HepG2 (cell line): ENCODE data around the gene CPEB3. TPM values are rescaled to one million over a fixed set of nuclear protein-coding genes. Genes with fewer than 3 reads are reported as not detected.

ENCODE experiments used
- EZH2 ChIP-seq: conservative IDR thresholded peaks from 2 replicates; pipeline ENCODE4 v1.6.1; 2012; ENCODE audit warnings: mild to moderate bottlenecking, low read depth, low read length, moderate library complexity
- GPBP1L1 ChIP-seq: sonication (generic); formaldehyde crosslinking; IDR thresholded peaks from 2 replicates; pipeline ENCODE4 v1.5.0; 2020; ENCODE audit warnings: mild to moderate bottlenecking, missing genetic modification reagents
- HMGXB3 ChIP-seq: sonication (generic); formaldehyde crosslinking; IDR thresholded peaks from 2 replicates; pipeline ENCODE4 v1.4.0; 2020; ENCODE audit warnings: missing genetic modification reagents, borderline replicate concordance
- JDP2 ChIP-seq: sonication (generic); formaldehyde crosslinking; IDR thresholded peaks from 2 replicates; pipeline ENCODE4 v1.8.1; 2022; ENCODE audit warnings: missing genetic modification reagents, borderline replicate concordance
- KAT8 ChIP-seq: IDR thresholded peaks from 2 replicates; pipeline ENCODE4 v1.6.1; 2016; ENCODE audit warnings: missing genetic modification reagents, missing compliant biosample characterization
- NRL ChIP-seq: sonication (generic); formaldehyde crosslinking; IDR thresholded peaks from 2 replicates; pipeline ENCODE4 v1.5.0; 2020; ENCODE audit warnings: missing genetic modification reagents, mild to moderate bottlenecking, moderate library complexity, borderline replicate concordance
- SMAD3 ChIP-seq: sonication (generic); formaldehyde crosslinking; IDR thresholded peaks from 2 replicates; pipeline ENCODE4 v1.4.0; 2020; ENCODE audit warnings: missing genetic modification reagents
- SMC3 ChIP-seq: IDR thresholded peaks from 2 replicates; pipeline ENCODE4 v1.6.1; 2011; ENCODE audit warnings: low read length, improper control_type of control experiment
- SP140L ChIP-seq: sonication (generic); formaldehyde crosslinking; IDR thresholded peaks from 2 replicates; pipeline ENCODE4 v1.4.0; 2020; ENCODE audit warnings: missing genetic modification reagents, borderline replicate concordance
- TBX2 ChIP-seq: sonication (generic); formaldehyde crosslinking; IDR thresholded peaks from 2 replicates; pipeline ENCODE4 v1.5.0; 2020; ENCODE audit warnings: missing genetic modification reagents, mild to moderate bottlenecking, borderline replicate concordance
- TEAD3 ChIP-seq: optimal IDR thresholded peaks from 2 replicates; pipeline ENCODE3; 2016; ENCODE audit warnings: borderline replicate concordance
- ZBED4 ChIP-seq: sonication (generic); formaldehyde crosslinking; IDR thresholded peaks from 2 replicates; pipeline ENCODE4 v1.4.0; 2020; ENCODE audit warnings: missing genetic modification reagents, borderline replicate concordance
- ZFP36L2 ChIP-seq: sonication (generic); formaldehyde crosslinking; IDR thresholded peaks from 2 replicates; pipeline ENCODE4 v1.4.0; 2020; ENCODE audit warnings: missing genetic modification reagents
- ZNF263 ChIP-seq: sonication (generic); formaldehyde crosslinking; IDR thresholded peaks from 2 replicates; pipeline ENCODE4 v1.4.0; 2020; ENCODE audit warnings: missing genetic modification reagents
- ZNF512 ChIP-seq: sonication (generic); formaldehyde crosslinking; IDR thresholded peaks from 2 replicates; pipeline ENCODE4 v1.4.0; 2020; ENCODE audit warnings: mild to moderate bottlenecking, missing genetic modification reagents
- ZNF772 ChIP-seq: sonication (generic); formaldehyde crosslinking; IDR thresholded peaks from 2 replicates; pipeline ENCODE4 v1.5.0; 2020; ENCODE audit warnings: mild to moderate bottlenecking, missing genetic modification reagents
- polyA plus RNA-seq, 8 experiments: library from polyadenylated mRNA; depleted of rRNA in 3 of 8; stranded (reverse) in 7 of 8; unstranded in 1 of 8; fragments of >200 nt; fragmentation: Illumina TruSeq in 4 of 8; extraction: Trizol in 4 of 8; gene quantifications; 2 replicates each; pipeline versions ENCODE4 v1.2.1 to v1.2.3, GENCODE V29; 2011 to 2016; ENCODE audit warnings: low read depth in 4 of 8, missing spikeins in 1 of 8, mixed read lengths in 1 of 8; ENCODE audit not compliant: insufficient read depth in 1 of 8
- total RNA-seq, 5 experiments: library from RNA; depleted of rRNA; stranded (reverse); fragments of >200 nt; fragmentation: Illumina TruSeq; extraction: Trizol; gene quantifications; 2 replicates each; pipeline ENCODE4 v1.2.3, GENCODE V29; 2016; ENCODE audit warnings: low read depth in 1 of 5

Gene CPEB3
- total and polyA plus RNA-seq, 2 of the 13 experiments (the other 11 are each of a cell fraction or from before 2014, with no cell fraction given) = 0.66 to 0.70 TPM

GRCh38 chr10:92122941-92123450 lies 167.9 kb downstream of the CPEB3 start (continued):
- peak; percentile 18; the same call in 1 of the 2 replicates for TF ChIP-seq ZBED4 (CRISPR knock-in tag)
- no peak for TF ChIP-seq EZH2
- no peak for TF ChIP-seq ZNF772
- TF ChIP-seq NRL = no peak
- TF ChIP-seq SMAD3 (CRISPR knock-in tag) = 0 out of 2 replicates have a peak, but pooled peaks have one; percentile 42
- TF ChIP-seq TBX2 (CRISPR knock-in tag) = peak; percentile 48
- TF ChIP-seq SP140L = no peak
- TF ChIP-seq SMC3 = no peak
- TF ChIP-seq ZNF263 = no peak
- TF ChIP-seq ZNF512 (CRISPR knock-in tag) = no peak
- TF ChIP-seq TEAD3 = peak; percentile 76
- TF ChIP-seq HMGXB3 = peak; percentile 64; the same call in 1 of the 2 replicates
- no peak for TF ChIP-seq GPBP1L1 (CRISPR knock-in tag)
- no peak for TF ChIP-seq ZFP36L2 (CRISPR knock-in tag)
- no peak for TF ChIP-seq JDP2 (CRISPR knock-in tag)
- TF ChIP-seq KAT8 (CRISPR knock-in tag) = peak; percentile 72
